WTC11 (cell line): ENCODE results near the gene CRELD2. TPM values are rescaled to one million over a fixed set of nuclear protein-coding genes. Genes with fewer than 3 reads are reported as not detected.

ENCODE experiments used
- ATAC-seq: fragments of 200-7000 bp; cut with Tn5 transposase; 2 replicates; pipeline ENCODE4 v1.10.0; 2021; ENCODE audit warnings: mild to moderate bottlenecking, moderate library complexity
- CTCF ChIA-PET: fragments of 300-600 bp; sonication (Branson Sonifier 250); formaldehyde crosslinking; loops from one replicate; lab custom pipeline; 2021; ENCODE audit warnings: antibody characterized with exemption; lab: Charles Lee
- POLR2A ChIA-PET: fragments of 350-600 bp; sonication (Branson Sonifier 250); formaldehyde crosslinking; loops from one replicate; lab custom pipeline; 2021; ENCODE audit warnings: antibody characterized with exemption; lab: Charles Lee
- DNase-seq: peaks from one replicate; pipeline ENCODE4 v3.0.0; 2021; ENCODE audit warnings: low spot score
- H3K27ac Mint-ChIP-seq: 2 replicates; pipeline ENCODE4 v1.8.0; 2021; ENCODE audit warnings: mixed read lengths
- H3K27me3 Mint-ChIP-seq: 2 replicates; pipeline ENCODE4 v1.8.0; 2021; ENCODE audit warnings: low read depth, mild to moderate bottlenecking, moderate library complexity, mixed read lengths
- H3K36me3 Mint-ChIP-seq: 2 replicates; pipeline ENCODE4 v1.8.0; 2021; ENCODE audit warnings: mixed read lengths
- H3K4me1 Mint-ChIP-seq: 2 replicates; pipeline ENCODE4 v1.8.0; 2022; ENCODE audit warnings: mixed read lengths
- H3K4me3 Mint-ChIP-seq: 2 replicates; pipeline ENCODE4 v1.8.0; 2021; ENCODE audit warnings: mild to moderate bottlenecking, moderate library complexity, mixed read lengths
- H3K9me3 Mint-ChIP-seq: 2 replicates; pipeline ENCODE4 v1.8.0; 2021; ENCODE audit warnings: mixed read lengths
- ARID4B ChIP-seq: sonication (generic); formaldehyde crosslinking; IDR thresholded peaks from 2 replicates; pipeline ENCODE4 v1.8.0; 2023; ENCODE audit warnings: missing genetic modification reagents, mild to moderate bottlenecking, borderline replicate concordance
- CDX4 ChIP-seq: fragments of 250-450 bp; sonication (Bioruptor Pico); IDR thresholded peaks from 2 replicates; pipeline ENCODE4 v1.9.0; 2021; ENCODE audit warnings: moderate library complexity, mild to moderate bottlenecking, inconsistent platforms, borderline replicate concordance
- E2F4 ChIP-seq: sonication (generic); formaldehyde crosslinking; IDR thresholded peaks from 2 replicates; pipeline ENCODE4 v1.8.1; 2022; ENCODE audit warnings: low read depth, mild to moderate bottlenecking, moderate library complexity, missing genetic modification reagents, borderline replicate concordance
- E2F5 ChIP-seq: sonication (generic); formaldehyde crosslinking; IDR thresholded peaks from 2 replicates; pipeline ENCODE4 v1.8.1; 2022; ENCODE audit warnings: mild to moderate bottlenecking, moderate library complexity, missing genetic modification reagents
- EMX1 ChIP-seq: fragments of 250-450 bp; sonication (Bioruptor Pico); IDR thresholded peaks from 2 replicates; pipeline ENCODE4 v1.8.0; 2021; ENCODE audit warnings: mild to moderate bottlenecking
- ERG ChIP-seq: fragments of 250-450 bp; sonication (Bioruptor Pico); IDR thresholded peaks from 2 replicates; pipeline ENCODE4 v1.8.0; 2021; ENCODE audit warnings: mild to moderate bottlenecking
- FOXJ3 ChIP-seq: sonication (generic); formaldehyde crosslinking; IDR thresholded peaks from 2 replicates; pipeline ENCODE4 v1.9.0; 2021; ENCODE audit warnings: missing genetic modification reagents, mild to moderate bottlenecking, borderline replicate concordance
- FOXP1 ChIP-seq: sonication (generic); formaldehyde crosslinking; IDR thresholded peaks from 2 replicates; pipeline ENCODE4 v1.8.0; 2022; ENCODE audit warnings: missing genetic modification reagents, mild to moderate bottlenecking, moderate library complexity, borderline replicate concordance
- GTF2I ChIP-seq: fragments of 250-450 bp; sonication (Bioruptor Pico); conservative IDR thresholded peaks from 2 replicates; pipeline ENCODE4 v1.4.0; 2021; ENCODE audit warnings: mild to moderate bottlenecking
- KAT7 ChIP-seq: sonication (generic); formaldehyde crosslinking; IDR thresholded peaks from 2 replicates; pipeline ENCODE4 v1.8.1; 2023; ENCODE audit warnings: missing genetic modification reagents, mild to moderate bottlenecking, borderline replicate concordance
- MAX ChIP-seq: sonication (generic); formaldehyde crosslinking; IDR thresholded peaks from 2 replicates; pipeline ENCODE4 v1.8.0; 2022; ENCODE audit warnings: mild to moderate bottlenecking, missing genetic modification reagents
- TEAD1 ChIP-seq: sonication (generic); formaldehyde crosslinking; IDR thresholded peaks from 2 replicates; pipeline ENCODE4 v1.8.0; 2022; ENCODE audit warnings: mild to moderate bottlenecking, missing genetic modification reagents
- USF1 ChIP-seq: sonication (generic); formaldehyde crosslinking; IDR thresholded peaks from 2 replicates; pipeline ENCODE4 v1.8.0; 2022; ENCODE audit warnings: mild to moderate bottlenecking, missing genetic modification reagents
- ZNF138 ChIP-seq: sonication (generic); formaldehyde crosslinking; conservative IDR thresholded peaks from 2 replicates; pipeline ENCODE4 v1.8.1; 2022; ENCODE audit warnings: mild to moderate bottlenecking, moderate library complexity, missing genetic modification reagents
- ZNF416 ChIP-seq: fragments of 250-450 bp; sonication (Bioruptor Pico); IDR thresholded peaks from 2 replicates; pipeline ENCODE4 v1.9.0; 2021; ENCODE audit warnings: mild to moderate bottlenecking, inconsistent platforms
- total RNA-seq: library from RNA; stranded (reverse); gene quantifications from 3 replicates; pipeline ENCODE4 v1.2.3, GENCODE V29; 2021
- TF ChIP-seq, protein P1 (sequence below): sonication (generic); formaldehyde crosslinking; IDR thresholded peaks from 2 replicates; pipeline ENCODE4 v1.8.0; 2022; ENCODE audit warnings: mild to moderate bottlenecking, missing genetic modification reagents
- TF ChIP-seq, protein P2 (sequence below): sonication (generic); formaldehyde crosslinking; IDR thresholded peaks from 2 replicates; pipeline ENCODE4 v1.8.1; 2023; ENCODE audit warnings: mild to moderate bottlenecking, moderate library complexity, missing genetic modification reagents

Gene CRELD2
- total RNA-seq, 1 experiment from 2014 or later, result 42.8 TPM

GRCh38 chr22:49884075-49884474 is 34.4 kb upstream of the CRELD2 start (continued):
- no peak for TF ChIP-seq ZNF138
- TF ChIP-seq, protein P1, sequence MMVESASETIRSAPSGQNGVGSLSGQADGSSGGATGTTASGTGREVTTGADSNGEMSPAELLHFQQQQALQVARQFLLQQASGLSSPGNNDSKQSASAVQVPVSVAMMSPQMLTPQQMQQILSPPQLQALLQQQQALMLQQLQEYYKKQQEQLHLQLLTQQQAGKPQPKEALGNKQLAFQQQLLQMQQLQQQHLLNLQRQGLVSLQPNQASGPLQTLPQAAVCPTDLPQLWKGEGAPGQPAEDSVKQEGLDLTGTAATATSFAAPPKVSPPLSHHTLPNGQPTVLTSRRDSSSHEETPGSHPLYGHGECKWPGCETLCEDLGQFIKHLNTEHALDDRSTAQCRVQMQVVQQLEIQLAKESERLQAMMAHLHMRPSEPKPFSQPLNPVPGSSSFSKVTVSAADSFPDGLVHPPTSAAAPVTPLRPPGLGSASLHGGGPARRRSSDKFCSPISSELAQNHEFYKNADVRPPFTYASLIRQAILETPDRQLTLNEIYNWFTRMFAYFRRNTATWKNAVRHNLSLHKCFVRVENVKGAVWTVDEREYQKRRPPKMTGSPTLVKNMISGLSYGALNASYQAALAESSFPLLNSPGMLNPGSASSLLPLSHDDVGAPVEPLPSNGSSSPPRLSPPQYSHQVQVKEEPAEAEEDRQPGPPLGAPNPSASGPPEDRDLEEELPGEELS (CRISPR knock-in tag), result no peak
- TF ChIP-seq, protein P2, sequence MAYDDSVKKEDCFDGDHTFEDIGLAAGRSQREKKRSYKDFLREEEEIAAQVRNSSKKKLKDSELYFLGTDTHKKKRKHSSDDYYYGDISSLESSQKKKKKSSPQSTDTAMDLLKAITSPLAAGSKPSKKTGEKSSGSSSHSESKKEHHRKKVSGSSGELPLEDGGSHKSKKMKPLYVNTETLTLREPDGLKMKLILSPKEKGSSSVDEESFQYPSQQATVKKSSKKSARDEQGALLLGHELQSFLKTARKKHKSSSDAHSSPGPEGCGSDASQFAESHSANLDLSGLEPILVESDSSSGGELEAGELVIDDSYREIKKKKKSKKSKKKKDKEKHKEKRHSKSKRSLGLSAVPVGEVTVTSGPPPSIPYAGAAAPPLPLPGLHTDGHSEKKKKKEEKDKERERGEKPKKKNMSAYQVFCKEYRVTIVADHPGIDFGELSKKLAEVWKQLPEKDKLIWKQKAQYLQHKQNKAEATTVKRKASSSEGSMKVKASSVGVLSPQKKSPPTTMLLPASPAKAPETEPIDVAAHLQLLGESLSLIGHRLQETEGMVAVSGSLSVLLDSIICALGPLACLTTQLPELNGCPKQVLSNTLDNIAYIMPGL (CRISPR knock-in tag), result no peak
- TF ChIP-seq, all 79 proteins: peak for 0

- Mint-ChIP-seq H3K27ac (no peak overlapping the region), H3K4me1 (peaks cover 9% of the 10 kb centered on the region), H3K36me3 (peaks cover 75% of the 10 kb centered on the region), H3K4me3 (no peak overlapping the region), H3K9me3 (peaks cover 12% of the 10 kb centered on the region), H3K27me3 (no peaks in the 10 kb centered on the region)
- CTCF ChIA-PET, result no interaction called here
- DNase-seq, result no peak
- TF ChIP-seq CDX4 (CRISPR knock-in tag), result no peak
- TF ChIP-seq ERG (CRISPR knock-in tag), result no peak
- no peak for TF ChIP-seq MAX (CRISPR knock-in tag)
- TF ChIP-seq KAT7 (CRISPR knock-in tag), result no peak
- TF ChIP-seq USF1 (CRISPR knock-in tag), result no peak
- no peak for TF ChIP-seq E2F4
- TF ChIP-seq ZNF416 (CRISPR knock-in tag), result no peak
- no peak for TF ChIP-seq E2F5 (CRISPR knock-in tag)
- no peak for TF ChIP-seq FOXJ3
- TF ChIP-seq ZNF138, result no peak
- no peak for TF ChIP-seq GTF2I (CRISPR knock-in tag)
- TF ChIP-seq, protein P2 (CRISPR knock-in tag), result no peak
- no peak for TF ChIP-seq FOXP1 (CRISPR knock-in tag)
- no peak for TF ChIP-seq EMX1 (CRISPR knock-in tag)
- TF ChIP-seq TEAD1 (CRISPR knock-in tag), result no peak
- no peak for TF ChIP-seq ARID4B (CRISPR knock-in tag)
- POLR2A ChIA-PET, result no interaction called here
- no peak for ATAC-seq
Measured at GRCh38 chr22:49884503-49885260, 33.8 kb upstream of the CRELD2 start.
